ENCODE data around the gene NINJ2. TPM values are rescaled to one million over a fixed set of nuclear protein-coding genes. Genes with fewer than 3 reads are reported as not detected.
"Not testable (repeated sequence)": the region's sequence is repeated elsewhere in the genome, so short reads cannot be mapped to it uniquely, and the experiment has no call there.

The NINJ2 gene
- total and polyA plus RNA-seq, 2 donors, result 1.7 to 6.9 TPM

- no peak overlapping the region for H3K27ac ChIP-seq (ENCODE audit: low read depth)
- H3K4me3 ChIP-seq (ENCODE audit: low read depth, low read length), result no peak overlapping the region
- 86% methylated on average over 18 of the region's 18 CpGs for WGBS
- H3K36me3 ChIP-seq (ENCODE audit: insufficient read depth), result no peaks in the 10 kb centered on the region
- H3K4me1 ChIP-seq (ENCODE audit: insufficient read depth), result no peaks in the 10 kb centered on the region
- no peak for DNase-seq (ENCODE audit: extremely low spot score)
These were observed 75.9 kb downstream of the NINJ2 start for GRCh38 chr12:587132-588023.

GRCh38 chr12:586318-587071, 76.8 kb downstream of the NINJ2 start:
- Histone ChIP-seq H3K36me3 (ENCODE audit: insufficient read depth) (no peaks in the 10 kb centered on the region), H3K27ac (ENCODE audit: low read depth) (no peak overlapping the region), H3K4me1 (ENCODE audit: insufficient read depth) (no peaks in the 10 kb centered on the region), H3K4me3 (ENCODE audit: low read depth, low read length) (no peak overlapping the region)
- no peak for DNase-seq (ENCODE audit: extremely low spot score)
- WGBS, result 90% methylated on average over 16 of the region's 16 CpGs

DNA sequence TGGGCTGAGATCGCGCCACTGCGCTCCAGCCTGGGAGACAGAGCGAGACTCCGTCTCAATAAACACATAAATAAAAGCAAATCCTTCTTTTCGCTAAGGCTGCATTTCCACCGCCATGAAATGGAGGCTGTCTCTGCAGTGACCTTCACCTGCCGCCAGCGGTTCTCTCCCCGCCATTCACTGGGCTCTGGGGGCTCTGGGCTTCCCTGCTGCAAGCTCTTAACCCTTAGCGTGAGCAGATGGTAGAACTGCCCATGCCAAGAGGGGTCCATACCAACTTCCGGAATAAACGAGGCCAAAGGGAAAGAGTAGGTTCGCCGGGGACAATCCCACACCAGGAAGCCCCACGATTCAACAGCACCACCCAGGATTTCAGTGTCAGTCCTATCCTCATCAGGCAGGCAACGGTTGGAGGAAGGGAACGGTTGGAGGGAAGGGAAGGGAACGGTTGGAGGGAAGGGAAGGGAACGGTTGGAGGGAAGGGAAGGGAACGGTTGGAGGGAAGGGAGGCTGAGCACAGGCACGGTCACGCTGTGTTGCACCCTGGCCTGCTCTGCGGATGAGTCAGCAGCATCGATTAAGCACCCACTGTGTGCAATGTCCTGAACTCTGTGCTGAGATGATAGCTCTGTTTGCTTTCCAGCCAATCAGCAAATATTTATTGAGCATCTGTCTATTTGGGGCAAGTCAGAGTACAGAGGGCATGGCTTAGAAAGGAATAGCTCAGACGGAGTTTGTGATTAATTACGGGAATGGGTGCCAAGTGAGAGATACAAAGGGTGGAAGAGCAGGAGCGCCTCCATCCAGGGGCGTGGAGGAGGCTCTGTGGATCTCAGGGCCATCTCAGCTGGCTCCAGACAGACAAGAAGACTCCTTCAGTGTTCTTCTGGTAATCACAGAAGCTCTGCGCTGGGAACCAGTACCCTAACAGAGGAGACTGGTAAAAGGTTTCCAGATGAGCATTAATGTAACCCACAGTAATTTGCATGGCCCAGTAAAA, 77.9 kb downstream of the NINJ2 start:
- Histone ChIP-seq H3K4me3 (ENCODE audit: low read depth, low read length) (no peak overlapping the region), H3K27ac (ENCODE audit: low read depth) (no peak overlapping the region), H3K4me1 (ENCODE audit: insufficient read depth) (no peaks in the 10 kb centered on the region), H3K36me3 (ENCODE audit: insufficient read depth) (no peaks in the 10 kb centered on the region)
- DNase-seq (ENCODE audit: extremely low spot score), result no peak
- WGBS, result 84% methylated on average over 30 of the region's 30 CpGs

DNA sequence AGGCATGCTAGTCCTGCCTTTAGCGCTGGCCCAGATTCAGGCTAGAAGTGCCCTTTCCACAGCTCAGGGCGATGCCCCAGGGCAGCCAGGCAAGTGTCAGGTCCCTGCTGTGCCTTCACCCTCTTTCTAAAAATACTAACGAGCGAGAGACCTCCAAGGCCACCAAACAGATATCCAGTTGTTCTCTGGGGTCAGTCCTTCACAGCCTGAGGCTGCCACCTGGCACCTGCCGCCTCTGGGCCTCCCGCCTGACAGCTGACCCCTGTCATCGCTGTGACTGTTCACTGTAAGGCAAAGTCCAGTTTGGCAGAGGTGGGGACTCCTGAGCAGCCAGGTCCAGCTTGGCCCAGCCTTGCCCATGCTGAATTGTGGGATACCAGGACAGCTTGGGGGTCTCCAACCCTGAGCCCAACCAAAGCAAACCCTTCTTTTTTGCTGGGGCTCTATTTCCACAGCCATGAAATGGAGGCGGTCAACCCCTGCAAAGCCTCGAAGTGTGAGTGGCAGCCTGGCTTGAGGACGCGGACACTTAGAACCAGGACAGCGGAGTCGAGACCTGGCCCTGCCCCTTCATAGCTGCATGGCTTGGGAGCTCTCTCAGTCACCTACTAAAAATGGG, 79.9 kb downstream of the NINJ2 start:
- no peak overlapping the region for H3K27ac ChIP-seq (ENCODE audit: low read depth)
- no peaks in the 10 kb centered on the region for H3K36me3 ChIP-seq (ENCODE audit: insufficient read depth)
- WGBS, result 72% methylated on average over 13 of the region's 13 CpGs
- DNase-seq (ENCODE audit: extremely low spot score), result no peak
- H3K4me3 ChIP-seq (ENCODE audit: low read depth, low read length), result no peak overlapping the region
- no peaks in the 10 kb centered on the region for H3K4me1 ChIP-seq (ENCODE audit: insufficient read depth)

DNA sequence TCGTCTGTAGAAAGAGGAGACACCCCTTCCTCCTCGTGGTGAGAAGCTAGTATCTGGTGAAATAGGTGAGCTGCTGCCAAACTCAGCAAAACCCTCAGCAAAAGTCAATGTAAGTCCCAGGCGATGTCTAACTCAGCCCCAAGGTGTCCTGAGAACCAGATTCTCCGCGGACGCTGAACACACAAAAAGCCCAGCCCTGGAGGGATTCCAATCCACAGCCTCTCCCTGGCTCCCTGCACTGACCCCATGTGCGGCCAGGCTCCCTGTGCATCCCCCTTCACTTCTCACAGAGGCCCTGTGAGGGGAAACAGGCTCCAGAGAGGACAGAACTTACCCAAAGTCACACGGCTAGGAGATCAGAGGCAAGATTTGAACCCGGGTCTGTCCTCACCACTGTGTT, 81.5 kb downstream of the NINJ2 start:
- Histone ChIP-seq H3K4me3 (ENCODE audit: low read depth, low read length) (no peak overlapping the region), H3K36me3 (ENCODE audit: insufficient read depth) (no peaks in the 10 kb centered on the region), H3K27ac (ENCODE audit: low read depth) (no peak overlapping the region), H3K4me1 (ENCODE audit: insufficient read depth) (no peaks in the 10 kb centered on the region)
- DNase-seq (ENCODE audit: extremely low spot score), result no peak
- WGBS, result 85% methylated on average over 9 of the region's 9 CpGs

DNA sequence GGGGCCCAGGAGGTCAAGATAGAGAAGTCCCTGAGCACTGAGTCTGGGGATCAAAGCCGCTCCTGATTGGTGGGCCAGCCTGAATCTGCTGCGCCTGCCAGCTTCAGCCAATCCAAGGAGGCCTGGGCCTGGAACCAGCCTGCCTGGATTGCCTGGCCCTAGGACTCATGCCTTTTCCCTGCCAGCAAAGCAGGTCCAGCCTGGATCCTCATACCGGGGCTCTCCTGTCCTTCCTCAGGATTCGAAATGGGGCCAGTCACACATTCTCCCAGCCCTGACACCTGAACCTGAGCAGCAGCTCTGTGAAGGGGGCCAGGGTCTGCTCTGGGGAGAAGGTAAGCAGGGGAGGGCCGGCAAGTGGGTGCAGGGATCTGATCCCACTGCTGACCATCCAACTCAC, 81.9 kb downstream of the NINJ2 start:
- Histone ChIP-seq H3K27ac (ENCODE audit: low read depth) (no peak overlapping the region), H3K4me3 (ENCODE audit: low read depth, low read length) (no peak overlapping the region), H3K36me3 (ENCODE audit: insufficient read depth) (no peaks in the 10 kb centered on the region), H3K4me1 (ENCODE audit: insufficient read depth) (no peaks in the 10 kb centered on the region)
- WGBS, result 94% methylated on average over 5 of the region's 5 CpGs
- no peak for DNase-seq (ENCODE audit: extremely low spot score)

DNA sequence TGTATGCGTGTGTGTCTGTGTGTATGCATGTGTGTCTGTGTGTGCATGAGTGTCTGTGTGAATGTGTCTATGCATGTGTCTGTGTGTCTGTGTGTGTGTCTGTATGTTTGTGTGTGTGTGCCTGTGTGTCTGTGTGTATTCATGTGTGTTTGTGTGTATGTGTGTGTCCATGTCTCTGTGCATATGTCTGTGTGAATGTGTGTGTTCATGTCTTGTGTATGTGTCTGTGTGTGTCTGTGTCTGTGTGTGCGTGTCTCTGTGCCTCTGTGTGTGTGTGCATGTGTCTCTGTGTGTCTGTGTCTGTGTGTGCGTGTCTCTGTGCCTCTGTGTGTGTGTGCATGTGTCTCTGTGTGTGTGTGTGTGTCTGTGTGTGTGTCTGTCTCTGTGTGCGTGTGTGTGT, 82.4 kb downstream of the NINJ2 start:
- Histone ChIP-seq H3K36me3 (ENCODE audit: insufficient read depth) (no peaks in the 10 kb centered on the region), H3K27ac (ENCODE audit: low read depth) (no peak overlapping the region), H3K4me1 (ENCODE audit: insufficient read depth) (no peaks in the 10 kb centered on the region), H3K4me3 (ENCODE audit: low read depth, low read length) (no peak overlapping the region)
- 97% methylated on average over 4 of the region's 4 CpGs for WGBS
- DNase-seq (ENCODE audit: extremely low spot score), result no peak

GRCh38 chr12:579420-580110, 83.7 kb downstream of the NINJ2 start:
- no peak overlapping the region for H3K27ac ChIP-seq (ENCODE audit: low read depth)
- no peak overlapping the region for H3K4me3 ChIP-seq (ENCODE audit: low read depth, low read length)
- H3K36me3 ChIP-seq (ENCODE audit: insufficient read depth), result no peaks in the 10 kb centered on the region
- WGBS, result 72% methylated on average over 9 of the region's 9 CpGs
- no peaks in the 10 kb centered on the region for H3K4me1 ChIP-seq (ENCODE audit: insufficient read depth)
- no peak for DNase-seq (ENCODE audit: extremely low spot score)

DNA sequence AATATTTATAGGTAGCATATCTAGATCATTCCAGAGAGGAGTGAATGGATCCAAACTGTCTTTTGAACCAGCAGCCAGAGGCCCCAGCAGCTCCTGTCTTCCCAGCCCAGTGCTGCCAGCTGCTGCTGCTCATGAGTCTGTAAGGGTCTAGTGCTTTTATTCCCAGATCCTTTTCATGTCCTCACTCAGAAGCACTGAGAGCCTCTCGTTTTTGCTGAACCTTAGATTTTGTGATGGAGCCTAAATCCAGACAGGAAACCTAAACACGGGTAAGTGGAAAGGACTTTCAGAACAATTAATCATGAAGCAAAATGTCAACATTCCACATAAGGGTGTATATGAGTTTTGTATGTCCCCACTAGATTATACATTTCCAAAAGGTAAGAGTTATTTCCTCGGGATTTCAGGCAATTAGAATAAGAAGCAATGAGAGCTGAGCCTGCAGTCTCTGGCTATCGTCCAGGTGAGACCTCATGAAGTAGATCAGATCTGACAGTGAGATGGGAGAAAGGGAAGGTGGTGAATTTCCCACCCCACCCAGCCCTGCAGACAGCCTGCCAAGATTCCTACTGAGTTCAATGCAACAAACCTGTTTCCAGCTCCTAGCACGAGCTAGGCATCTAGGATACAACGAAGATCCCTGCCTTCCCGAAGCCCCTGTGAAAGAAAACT, 84.4 kb downstream of the NINJ2 start:
- H3K36me3 ChIP-seq (ENCODE audit: insufficient read depth), result no peaks in the 10 kb centered on the region
- H3K4me1 ChIP-seq (ENCODE audit: insufficient read depth), result no peaks in the 10 kb centered on the region
- 50% methylated on average over 7 of the region's 7 CpGs for WGBS
- H3K4me3 ChIP-seq (ENCODE audit: low read depth, low read length), result no peak overlapping the region
- no peak overlapping the region for H3K27ac ChIP-seq (ENCODE audit: low read depth)
- DNase-seq (ENCODE audit: extremely low spot score), result no peak

DNA sequence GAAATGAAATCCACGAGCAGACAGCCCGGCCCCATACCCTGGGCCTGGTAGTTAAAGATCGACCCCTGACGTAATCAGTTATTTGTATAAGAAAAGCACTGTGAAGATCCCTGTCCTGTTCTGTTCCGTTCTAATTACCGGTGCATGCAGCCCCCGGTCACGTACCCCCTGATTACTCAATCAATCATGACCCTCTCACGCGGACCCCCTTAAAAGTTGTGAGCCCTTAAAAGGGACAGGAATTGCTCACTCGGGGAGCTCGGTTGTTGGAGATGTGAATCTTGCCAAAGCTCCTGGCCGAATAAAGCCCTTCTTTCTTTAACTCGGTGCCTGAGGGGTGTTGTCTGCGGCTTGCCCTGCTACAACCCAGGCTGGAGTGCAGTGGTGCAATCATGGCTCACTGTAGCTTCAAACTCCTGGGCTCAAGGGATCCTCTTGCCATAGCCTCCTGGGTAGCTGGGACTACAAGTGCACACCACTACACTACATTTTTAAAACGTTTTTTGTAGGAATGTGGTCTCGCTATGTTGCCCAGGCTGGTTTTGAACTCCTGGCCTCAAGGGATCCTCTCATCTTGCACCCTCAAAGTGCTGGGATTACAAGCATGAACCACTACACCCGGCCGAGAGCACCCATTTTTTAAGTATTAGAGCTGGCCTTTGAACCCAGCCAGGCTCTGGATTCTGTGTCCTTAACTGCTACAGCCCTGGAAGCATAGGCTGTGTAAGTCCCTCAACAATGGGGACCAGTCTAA, 85.1 kb downstream of the NINJ2 start:
- not testable (repeated sequence) for H3K36me3 ChIP-seq (ENCODE audit: insufficient read depth); H3K4me3 ChIP-seq (ENCODE audit: low read depth, low read length); H3K4me1 ChIP-seq (ENCODE audit: insufficient read depth); H3K27ac ChIP-seq (ENCODE audit: low read depth); DNase-seq (ENCODE audit: extremely low spot score)
- WGBS, result 84% methylated on average over 19 of the region's 19 CpGs

GRCh38 chr12:576615-577110, 86.6 kb downstream of the NINJ2 start:
- Histone ChIP-seq H3K4me3 (ENCODE audit: low read depth, low read length) (no peak overlapping the region), H3K36me3 (ENCODE audit: insufficient read depth) (no peaks in the 10 kb centered on the region)

More at GRCh38 chr12:576615-577110, 86.6 kb downstream of the NINJ2 start:
- DNase-seq (ENCODE audit: extremely low spot score), result no peak
- WGBS, result 94% methylated on average over 14 of the region's 14 CpGs
- Histone ChIP-seq H3K27ac (ENCODE audit: low read depth) (no peak overlapping the region), H3K4me1 (ENCODE audit: insufficient read depth) (no peaks in the 10 kb centered on the region)

Measured in urinary bladder (tissue), 4 donors.